Natural killer cell (primary cell): Measurements from ENCODE around the gene GYPC. TPM values are rescaled to one million over a fixed set of nuclear protein-coding genes. Genes with fewer than 3 reads are reported as not detected.

ENCODE experiments used
- ATAC-seq, 3 donors: fragments of 150-1000 bp in 2 of 3; fragments of 200-7000 bp in 1 of 3; cut with Tn5 transposase; 1 replicate in 1 of 3; 2 replicates in 2 of 3; pipeline ENCODE4 v1.10.0; 2021; ENCODE audit warnings: mild to moderate bottlenecking in 2 of 3, moderate library complexity in 2 of 3
- DNase-seq, 2 donors: peaks; one replicate each; pipeline versions ENCODE4 v3.0.0 to v3.0.0-alpha.2; 2013 to 2021; ENCODE audit warnings: mixed read lengths in 1 of 2
- H3K27ac ChIP-seq: one replicate; pipeline ENCODE4 v1.5.1; 2013; ENCODE audit warnings: mild to moderate bottlenecking, low read length
- H3K27me3 ChIP-seq: one replicate; pipeline ENCODE4 v1.6.1; 2013; ENCODE audit warnings: low read length; ENCODE audit not compliant: control insufficient read depth, insufficient read depth
- H3K36me3 ChIP-seq: one replicate; pipeline ENCODE4 v1.6.1; 2013; ENCODE audit warnings: low read length; ENCODE audit not compliant: control insufficient read depth, insufficient read depth
- H3K4me1 ChIP-seq: one replicate; pipeline ENCODE4 v1.6.1; 2013; ENCODE audit warnings: low read length; ENCODE audit not compliant: control insufficient read depth, insufficient read depth
- H3K4me3 ChIP-seq: one replicate; pipeline ENCODE4 v1.5.1; 2013; ENCODE audit warnings: low read length
- H3K9me3 ChIP-seq: one replicate; pipeline ENCODE4 v1.6.1; 2013; ENCODE audit warnings: low read length; ENCODE audit not compliant: control insufficient read depth, insufficient read depth
- H3K27ac Mint-ChIP-seq, 2 donors: one replicate each; pipeline ENCODE4 v1.8.0; 2022; ENCODE audit warnings: mild to moderate bottlenecking in 2 of 2, mixed read lengths in 2 of 2, moderate library complexity in 1 of 2
- H3K27me3 Mint-ChIP-seq, 2 donors: one replicate each; pipeline ENCODE4 v1.8.0; 2022; ENCODE audit warnings: low read depth in 2 of 2, mixed read lengths in 2 of 2
- H3K36me3 Mint-ChIP-seq: one replicate; pipeline ENCODE4 v1.8.0; 2022; ENCODE audit warnings: mixed read lengths
- H3K4me1 Mint-ChIP-seq, 2 donors: one replicate each; pipeline ENCODE4 v1.8.0; 2022; ENCODE audit warnings: mixed read lengths in 2 of 2
- H3K4me3 Mint-ChIP-seq: one replicate; pipeline ENCODE4 v1.8.0; 2022; ENCODE audit warnings: mild to moderate bottlenecking, moderate library complexity, mixed read lengths
- H3K9me3 Mint-ChIP-seq, 2 donors: one replicate each; pipeline ENCODE4 v1.8.0; 2022; ENCODE audit warnings: mixed read lengths in 2 of 2
- CTCF ChIP-seq: fragments of 200-600 bp; IDR thresholded peaks from one replicate; pipeline ENCODE4 v1.8.0; 2022; ENCODE audit warnings: antibody characterized with exemption
- WGBS: methylation state at CpG from one replicate; pipeline ENCODE4 v1.1.7; 2013; ENCODE audit warnings: missing lambda C conversion rate; ENCODE audit not compliant: insufficient coverage; 5-methylcytosine and 5-hydroxymethylcytosine counted together
- intact Hi-C: fragments of 100-400 bp; cut with micrococcal nuclease; formaldehyde crosslinking; loops from one replicate; pipeline ENCODE4 v1.14.2; 2022
- total RNA-seq, 4 donors: library from RNA; stranded (reverse); fragments of 120-200 nt in 1 of 4; gene quantifications; one replicate each; pipeline versions ENCODE4 v1.2.3 to v1.2.4, GENCODE V29; 2013 to 2022

GYPC gene
- total RNA-seq, 3 donors from 2014 or later (not counting 1 experiment from before 2014, with no cell fraction given) = 74.2 to 92.3 (median 78.7) TPM

DNA sequence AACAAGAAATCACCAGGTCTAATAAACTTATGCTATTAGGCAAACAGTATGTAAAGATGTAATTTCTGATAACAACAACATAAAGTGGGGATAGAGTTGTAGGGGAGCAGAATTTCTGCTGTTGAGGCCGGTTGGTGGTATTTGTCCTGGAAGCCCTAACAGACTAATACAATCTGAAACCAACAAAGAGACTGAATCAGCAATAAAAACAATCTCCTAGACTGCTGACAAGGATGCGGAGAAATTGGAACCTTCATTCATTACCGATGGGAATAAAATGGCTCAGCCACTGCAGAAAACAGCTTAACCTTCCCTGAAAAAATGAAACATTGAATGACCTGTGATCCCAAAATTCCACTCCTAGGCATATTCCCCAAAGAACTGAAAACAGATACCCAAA, 88.7 kb downstream of the GYPC start:
- H3K27me3 Mint-ChIP-seq = peaks cover 5 to 52% of the 10 kb centered on the region in 2 donors
- H3K4me3 ChIP-seq = no peak overlapping the region
- no peaks in the 10 kb centered on the region for H3K9me3 Mint-ChIP-seq
- H3K9me3 ChIP-seq = no peaks in the 10 kb centered on the region
- DNase-seq (no peak), ATAC-seq (no peak)
- H3K4me1 Mint-ChIP-seq = no peaks in the 10 kb centered on the region
- TF ChIP-seq CTCF = no peak
- no peak overlapping the region for H3K4me3 Mint-ChIP-seq
- intact Hi-C loops = no loop called here
- no peaks in the 10 kb centered on the region for H3K27me3 ChIP-seq
- H3K36me3 Mint-ChIP-seq = no peaks in the 10 kb centered on the region
- no peak overlapping the region for H3K27ac ChIP-seq
- H3K27ac Mint-ChIP-seq = no peak overlapping the region
- no peaks in the 10 kb centered on the region for H3K4me1 ChIP-seq
- H3K36me3 ChIP-seq = no peaks in the 10 kb centered on the region
- 94% methylated on average over 2 of the region's 3 CpGs for WGBS

Other genes starting within 250 kb of the GYPC start
- not detected for gene TEX51, start 242.7 kb downstream of the GYPC start, total RNA-seq